Astrocyte (in vitro differentiated cells and primary cell): Measurements from ENCODE around the gene KIF5A. TPM values are rescaled to one million over a fixed set of nuclear protein-coding genes. Genes with fewer than 3 reads are reported as not detected.
"Not testable (repeated sequence)": the region's sequence is repeated elsewhere in the genome, so short reads cannot be mapped to it uniquely, and the experiment has no call there.

ENCODE experiments used
- DNase-seq: peaks from one replicate; pipeline ENCODE4 v3.0.0-alpha.2; 2010; ENCODE audit warnings: low read depth
- FAIRE-seq: peaks from 2 replicates; lab custom pipeline; 2011; peaks lifted over from hg19 to GRCh38; lab: Jason Lieb, UNC
- H2AFZ ChIP-seq: 2 replicates; pipeline ENCODE4 v1.6.0; 2012; ENCODE audit warnings: low read depth, low read length, inconsistent platforms
- H3K27ac ChIP-seq: 2 replicates; pipeline ENCODE4 v1.5.1; 2011; ENCODE audit warnings: low read depth, low read length, inconsistent platforms
- H3K27me3 ChIP-seq: 2 replicates; pipeline ENCODE4 v1.6.0; 2011; ENCODE audit warnings: low read length, inconsistent platforms; ENCODE audit not compliant: insufficient read depth
- H3K36me3 ChIP-seq: 2 replicates; pipeline ENCODE4 v1.5.1; 2011; ENCODE audit warnings: low read length, inconsistent platforms; ENCODE audit not compliant: insufficient read depth
- H3K4me1 ChIP-seq: 2 replicates; pipeline ENCODE4 v1.5.1; 2011; ENCODE audit warnings: low read length, inconsistent platforms; ENCODE audit not compliant: insufficient read depth
- H3K4me2 ChIP-seq: 2 replicates; pipeline ENCODE4 v1.6.0; 2012; ENCODE audit warnings: low read length, inconsistent platforms
- H3K4me3 ChIP-seq: 2 replicates; pipeline ENCODE4 v1.5.1; 2011; ENCODE audit warnings: low read depth, mild to moderate bottlenecking, low read length, inconsistent platforms; ENCODE audit not compliant: insufficient read depth
- H3K79me2 ChIP-seq: 2 replicates; pipeline ENCODE4 v1.6.0; 2012; ENCODE audit warnings: mild to moderate bottlenecking, low read length, inconsistent platforms; ENCODE audit not compliant: insufficient read depth
- H3K9ac ChIP-seq: 2 replicates; pipeline ENCODE4 v1.6.0; 2012; ENCODE audit warnings: mild to moderate bottlenecking, low read length, inconsistent platforms
- H3K9me3 ChIP-seq: 2 replicates; pipeline ENCODE4 v1.5.1; 2012; ENCODE audit warnings: low read depth, mild to moderate bottlenecking, low read length, inconsistent platforms; ENCODE audit not compliant: insufficient read depth
- H4K20me1 ChIP-seq: 2 replicates; pipeline ENCODE4 v1.6.0; 2012; ENCODE audit warnings: low read length, inconsistent platforms; ENCODE audit not compliant: insufficient read depth
- H3K27ac Mint-ChIP-seq: one replicate; pipeline ENCODE4 v1.8.0; 2021; ENCODE audit warnings: mild to moderate bottlenecking, mixed read lengths; ENCODE audit not compliant: unreplicated experiment
- H3K27me3 Mint-ChIP-seq: one replicate; pipeline ENCODE4 v1.8.0; 2021; ENCODE audit warnings: low read depth, mixed read lengths; ENCODE audit not compliant: unreplicated experiment
- H3K36me3 Mint-ChIP-seq: one replicate; pipeline ENCODE4 v1.8.0; 2021; ENCODE audit warnings: low read depth, mixed read lengths; ENCODE audit not compliant: unreplicated experiment
- H3K4me1 Mint-ChIP-seq: one replicate; pipeline ENCODE4 v1.8.0; 2021; ENCODE audit warnings: low read depth, mixed read lengths; ENCODE audit not compliant: unreplicated experiment
- H3K4me3 Mint-ChIP-seq: one replicate; pipeline ENCODE4 v1.8.0; 2021; ENCODE audit warnings: mild to moderate bottlenecking, moderate library complexity, mixed read lengths; ENCODE audit not compliant: unreplicated experiment
- H3K9me3 Mint-ChIP-seq: one replicate; pipeline ENCODE4 v1.8.0; 2021; ENCODE audit warnings: mild to moderate bottlenecking, mixed read lengths; ENCODE audit not compliant: unreplicated experiment
- total RNA-seq: library from RNA; stranded (reverse); gene quantifications from 2 replicates; pipeline ENCODE4 v1.2.1, GENCODE V29; 2021
- TF ChIP-seq, protein P1 (sequence below): IDR thresholded peaks from 2 replicates; pipeline ENCODE4 v1.5.1; 2011; ENCODE audit warnings: low read depth, mild to moderate bottlenecking, inconsistent platforms, low read length, moderate library complexity; ENCODE audit not compliant: insufficient read depth

The KIF5A gene
- total RNA-seq, 1 donor from 2014 or later: 7.2 TPM

- H3K27ac Mint-ChIP-seq, H3K27me3 Mint-ChIP-seq: not testable (repeated sequence)
- H3K36me3 Mint-ChIP-seq: peaks cover 36% of the 10 kb centered on the region
These were observed 42.0 kb upstream of the KIF5A start for GRCh38 chr12:57507796-57508195.

GRCh38 chr12:57511161-57511560 is 38.7 kb upstream of the KIF5A start:
- Histone ChIP-seq H3K27me3 (no peaks in the 10 kb centered on the region), H2AFZ (no peak overlapping the region), H3K4me1 (no peaks in the 10 kb centered on the region), H3K9ac (no peak overlapping the region), H3K27ac (no peak overlapping the region), H4K20me1 (peaks cover 42% of the 10 kb centered on the region), H3K9me3 (no peaks in the 10 kb centered on the region), H3K4me2 (no peak overlapping the region), H3K79me2 (no peaks in the 10 kb centered on the region), H3K4me3 (no peak overlapping the region), H3K36me3 (peaks cover 47% of the 10 kb centered on the region)
- H3K27ac Mint-ChIP-seq: no peak overlapping the region
- TF ChIP-seq, protein P1, sequence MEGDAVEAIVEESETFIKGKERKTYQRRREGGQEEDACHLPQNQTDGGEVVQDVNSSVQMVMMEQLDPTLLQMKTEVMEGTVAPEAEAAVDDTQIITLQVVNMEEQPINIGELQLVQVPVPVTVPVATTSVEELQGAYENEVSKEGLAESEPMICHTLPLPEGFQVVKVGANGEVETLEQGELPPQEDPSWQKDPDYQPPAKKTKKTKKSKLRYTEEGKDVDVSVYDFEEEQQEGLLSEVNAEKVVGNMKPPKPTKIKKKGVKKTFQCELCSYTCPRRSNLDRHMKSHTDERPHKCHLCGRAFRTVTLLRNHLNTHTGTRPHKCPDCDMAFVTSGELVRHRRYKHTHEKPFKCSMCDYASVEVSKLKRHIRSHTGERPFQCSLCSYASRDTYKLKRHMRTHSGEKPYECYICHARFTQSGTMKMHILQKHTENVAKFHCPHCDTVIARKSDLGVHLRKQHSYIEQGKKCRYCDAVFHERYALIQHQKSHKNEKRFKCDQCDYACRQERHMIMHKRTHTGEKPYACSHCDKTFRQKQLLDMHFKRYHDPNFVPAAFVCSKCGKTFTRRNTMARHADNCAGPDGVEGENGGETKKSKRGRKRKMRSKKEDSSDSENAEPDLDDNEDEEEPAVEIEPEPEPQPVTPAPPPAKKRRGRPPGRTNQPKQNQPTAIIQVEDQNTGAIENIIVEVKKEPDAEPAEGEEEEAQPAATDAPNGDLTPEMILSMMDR: no peak
- H3K9me3 Mint-ChIP-seq: no peaks in the 10 kb centered on the region
- DNase-seq (no peak), FAIRE-seq (no peak)
- no peak overlapping the region for H3K4me3 Mint-ChIP-seq
- no peaks in the 10 kb centered on the region for H3K27me3 Mint-ChIP-seq
- peaks cover 7% of the 10 kb centered on the region for H3K4me1 Mint-ChIP-seq
- peaks cover 39% of the 10 kb centered on the region for H3K36me3 Mint-ChIP-seq

More at GRCh38 chr12:57507796-57508195, 42.0 kb upstream of the KIF5A start:
- H3K4me1 Mint-ChIP-seq, H3K9ac ChIP-seq, H3K4me3 ChIP-seq, H3K79me2 ChIP-seq, H2AFZ ChIP-seq, H3K4me2 ChIP-seq, H3K27ac ChIP-seq, H3K4me1 ChIP-seq, H3K9me3 Mint-ChIP-seq, H3K9me3 ChIP-seq, FAIRE-seq, H3K4me3 Mint-ChIP-seq, H3K27me3 ChIP-seq, DNase-seq: not testable (repeated sequence)
- peaks cover 38% of the 10 kb centered on the region for H3K36me3 ChIP-seq
- H4K20me1 ChIP-seq: peaks cover 19% of the 10 kb centered on the region

GRCh38 chr12:57511588-57512325 is 38.1 kb upstream of the KIF5A start:
- FAIRE-seq: no peak
- Histone ChIP-seq H3K4me2 (no peak overlapping the region), H3K4me3 (no peak overlapping the region), H3K36me3 (peaks cover 48% of the 10 kb centered on the region), H3K4me1 (no peaks in the 10 kb centered on the region), H3K9ac (no peak overlapping the region), H4K20me1 (peaks cover 48% of the 10 kb centered on the region), H3K9me3 (no peaks in the 10 kb centered on the region), H2AFZ (no peak overlapping the region), H3K79me2 (peaks cover 3% of the 10 kb centered on the region), H3K27me3 (no peaks in the 10 kb centered on the region), H3K27ac (no peak overlapping the region)
- Mint-ChIP-seq H3K27me3 (no peaks in the 10 kb centered on the region), H3K27ac (no peak overlapping the region), H3K4me1 (peaks cover 11% of the 10 kb centered on the region), H3K36me3 (peaks cover 37% of the 10 kb centered on the region), H3K9me3 (no peaks in the 10 kb centered on the region), H3K4me3 (no peak overlapping the region)
- TF ChIP-seq, protein P1: no peak
- DNase-seq: no peak
